ENCODE data around the gene CLDN15.
"Not testable (repeated sequence)": the region's sequence is repeated elsewhere in the genome, so short reads cannot be mapped to it uniquely, and the experiment has no call there.

Gene CLDN15, protein sequence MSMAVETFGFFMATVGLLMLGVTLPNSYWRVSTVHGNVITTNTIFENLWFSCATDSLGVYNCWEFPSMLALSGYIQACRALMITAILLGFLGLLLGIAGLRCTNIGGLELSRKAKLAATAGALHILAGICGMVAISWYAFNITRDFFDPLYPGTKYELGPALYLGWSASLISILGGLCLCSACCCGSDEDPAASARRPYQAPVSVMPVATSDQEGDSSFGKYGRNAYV

DNA sequence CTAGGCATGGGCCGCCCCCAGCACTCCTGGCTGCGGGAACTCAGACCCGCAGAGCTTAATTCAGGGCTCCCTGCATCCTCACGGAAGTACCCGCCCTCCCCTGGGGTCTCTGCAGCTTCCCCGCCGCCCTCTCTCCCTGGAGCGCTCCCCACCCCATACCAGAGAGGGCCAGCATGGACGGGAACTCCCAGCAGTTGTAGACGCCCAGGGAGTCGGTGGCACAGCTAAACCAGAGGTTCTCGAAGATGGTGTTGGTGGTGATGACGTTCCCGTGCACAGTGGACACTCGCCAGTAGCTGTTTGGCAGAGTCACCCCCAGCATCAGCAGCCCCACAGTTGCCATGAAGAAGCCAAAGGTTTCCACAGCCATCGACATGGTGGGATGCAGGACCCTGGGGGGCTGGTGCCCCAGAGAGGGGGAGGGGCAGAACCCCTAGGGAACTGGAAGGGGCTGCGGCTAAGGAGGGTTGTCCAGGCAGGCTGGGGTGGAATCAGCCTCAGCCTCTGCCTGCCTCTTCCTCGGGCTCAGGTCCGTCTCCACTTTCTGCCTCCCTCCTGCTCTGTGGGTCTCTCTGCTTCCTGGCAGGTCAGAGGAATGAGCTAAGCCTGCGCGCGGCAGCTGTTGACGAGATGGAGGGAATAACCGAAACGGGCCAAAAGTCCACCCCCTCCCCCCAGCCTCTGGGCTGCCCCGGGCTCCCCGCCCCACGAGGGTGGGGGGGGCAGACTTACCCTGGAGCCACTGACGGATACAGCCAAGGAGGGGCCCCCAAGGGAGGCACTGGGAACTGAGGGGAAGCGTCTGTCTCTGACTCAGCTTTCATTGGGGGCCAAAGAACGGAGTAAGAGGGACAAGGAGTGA lies at the start of gene CLDN15:
Gene CLDN15 (minus strand): TSS at position 597 of the 862 bp plus-strand sequence. CDS start 221 bp downstream, at position 376.
- no peaks in the 10 kb centered on the region for H3K27me3 ChIP-seq (replicated peaks; ENCODE audit: control insufficient read depth, insufficient read depth, low read length)
- H3K4me3 ChIP-seq (ENCODE audit: low read length): peak within 1 kb of the TSS; percentile 76
- H3K9me3 ChIP-seq (ENCODE audit: control insufficient read depth, low read length): no peaks in the 10 kb centered on the region
- DNase-seq (ENCODE audit: low read depth): peak; percentile 15
- H3K4me1 ChIP-seq (ENCODE audit: control insufficient read depth, insufficient read depth, low read length): peaks cover 49% of the 10 kb centered on the region
- peak within 1 kb of the TSS; percentile 81 for H3K9ac ChIP-seq (ENCODE audit: low read length)
- H3K36me3 ChIP-seq (ENCODE audit: control insufficient read depth, insufficient read depth, low read length, severe bottlenecking): peaks cover 11% of the 10 kb centered on the region

DNA sequence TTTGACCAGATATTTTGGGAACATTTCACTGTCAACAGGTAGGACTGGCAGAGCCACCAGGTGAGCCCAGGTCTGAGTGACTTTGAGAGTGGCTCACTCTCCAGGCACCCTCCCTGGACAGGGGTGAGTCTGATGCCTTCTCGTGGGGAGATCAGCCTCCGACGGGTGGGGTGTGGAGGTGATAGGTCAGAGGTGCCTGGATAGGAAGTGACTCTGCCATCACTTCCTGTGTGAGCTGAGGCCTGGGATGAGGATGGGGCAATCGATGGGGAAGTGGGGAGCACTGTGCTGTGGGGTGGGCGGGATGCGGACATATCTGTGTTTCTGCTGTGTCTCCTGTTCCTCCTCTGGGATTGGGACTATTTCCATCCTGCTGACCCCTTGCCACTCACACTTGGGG lies 49.4 kb upstream of the CLDN15 start:
- DNase-seq (ENCODE audit: low read depth): no peak
- Histone ChIP-seq H3K4me3 (ENCODE audit: low read length) (no peak overlapping the region), H3K4me1 (ENCODE audit: control insufficient read depth, insufficient read depth, low read length) (no peaks in the 10 kb centered on the region), H3K36me3 (ENCODE audit: control insufficient read depth, insufficient read depth, low read length, severe bottlenecking) (no peaks in the 10 kb centered on the region), H3K9me3 (ENCODE audit: control insufficient read depth, low read length) (peaks cover 9% of the 10 kb centered on the region), H3K9ac (ENCODE audit: low read length) (no peak overlapping the region), H3K27me3 (replicated peaks; ENCODE audit: control insufficient read depth, insufficient read depth, low read length) (peaks cover 30% of the 10 kb centered on the region)

DNA sequence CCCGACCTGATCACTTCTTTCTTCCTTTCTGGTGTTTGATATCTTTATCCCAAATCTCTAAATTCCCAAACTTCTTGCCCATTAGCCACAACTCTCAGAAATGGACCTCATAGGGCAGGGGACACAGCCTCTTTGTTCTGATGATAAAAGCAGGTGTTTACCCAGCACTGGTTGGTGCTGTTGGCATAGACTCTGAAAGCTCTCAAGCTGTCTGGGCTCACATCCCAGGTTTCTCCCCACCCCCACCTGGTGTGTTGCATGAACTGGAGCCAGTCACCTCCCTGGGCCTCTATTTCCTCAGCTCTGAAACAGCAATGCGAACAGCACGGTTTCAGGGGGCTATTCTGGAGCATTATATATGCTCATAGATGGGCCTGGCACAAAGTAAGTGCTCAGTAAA lies 48.3 kb upstream of the CLDN15 start:
- H3K36me3 ChIP-seq (ENCODE audit: control insufficient read depth, insufficient read depth, low read length, severe bottlenecking); H3K9ac ChIP-seq (ENCODE audit: low read length); H3K4me3 ChIP-seq (ENCODE audit: low read length); DNase-seq (ENCODE audit: low read depth); H3K4me1 ChIP-seq (ENCODE audit: control insufficient read depth, insufficient read depth, low read length); H3K9me3 ChIP-seq (ENCODE audit: control insufficient read depth, low read length): not testable (repeated sequence)
- H3K27me3 ChIP-seq (replicated peaks; ENCODE audit: control insufficient read depth, insufficient read depth, low read length): peaks cover 25% of the 10 kb centered on the region

DNA sequence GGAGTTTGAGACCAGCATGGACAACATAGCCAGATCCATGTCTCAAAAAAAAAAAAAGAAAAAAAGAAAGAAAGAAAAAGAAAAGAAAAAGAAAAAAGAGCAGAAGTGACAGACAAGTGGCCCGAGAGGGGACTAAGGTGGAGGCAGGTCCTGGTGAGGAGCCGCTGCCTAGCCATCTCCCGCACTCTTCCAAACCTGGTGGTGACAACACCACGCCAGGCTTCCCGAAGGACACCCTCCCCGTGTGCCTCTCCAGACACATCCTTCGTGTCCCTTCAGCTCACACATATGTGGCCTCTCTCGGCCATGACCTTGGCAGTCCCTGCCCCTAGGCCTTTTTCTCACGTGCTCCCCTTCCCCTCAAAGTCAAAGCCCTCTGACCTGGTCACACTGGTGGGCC lies 47.6 kb upstream of the CLDN15 start:
- DNase-seq (ENCODE audit: low read depth): no peak
- Histone ChIP-seq H3K4me3 (ENCODE audit: low read length) (no peak overlapping the region), H3K9me3 (ENCODE audit: control insufficient read depth, low read length) (peaks cover 9% of the 10 kb centered on the region), H3K27me3 (replicated peaks; ENCODE audit: control insufficient read depth, insufficient read depth, low read length) (peaks cover 23% of the 10 kb centered on the region), H3K4me1 (ENCODE audit: control insufficient read depth, insufficient read depth, low read length) (no peaks in the 10 kb centered on the region), H3K9ac (ENCODE audit: low read length) (no peak overlapping the region), H3K36me3 (ENCODE audit: control insufficient read depth, insufficient read depth, low read length, severe bottlenecking) (no peaks in the 10 kb centered on the region)

DNA sequence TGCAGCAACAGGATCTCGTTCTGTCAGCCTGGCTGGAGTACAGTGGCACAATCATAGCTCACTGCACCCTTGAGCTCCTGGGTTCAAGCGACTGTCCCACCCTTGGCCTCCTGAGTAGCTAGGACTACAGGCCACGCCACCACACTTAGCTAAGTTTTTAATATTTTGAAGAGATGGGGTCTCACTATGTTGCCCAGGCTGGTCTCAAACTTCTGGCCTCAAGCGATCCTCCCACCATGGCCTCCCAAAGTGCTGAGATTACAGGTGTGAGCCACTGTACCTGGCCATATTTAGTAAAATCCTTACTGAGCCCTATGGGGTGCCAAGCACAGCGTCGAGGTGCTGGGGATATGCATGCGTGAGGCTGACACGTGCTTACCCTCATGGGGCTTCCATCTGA lies 43.3 kb upstream of the CLDN15 start:
- not testable (repeated sequence) for H3K4me1 ChIP-seq (ENCODE audit: control insufficient read depth, insufficient read depth, low read length); H3K9ac ChIP-seq (ENCODE audit: low read length); H3K36me3 ChIP-seq (ENCODE audit: control insufficient read depth, insufficient read depth, low read length, severe bottlenecking); H3K4me3 ChIP-seq (ENCODE audit: low read length); H3K9me3 ChIP-seq (ENCODE audit: control insufficient read depth, low read length); DNase-seq (ENCODE audit: low read depth)
- H3K27me3 ChIP-seq (replicated peaks; ENCODE audit: control insufficient read depth, insufficient read depth, low read length): peaks cover 30% of the 10 kb centered on the region

DNA sequence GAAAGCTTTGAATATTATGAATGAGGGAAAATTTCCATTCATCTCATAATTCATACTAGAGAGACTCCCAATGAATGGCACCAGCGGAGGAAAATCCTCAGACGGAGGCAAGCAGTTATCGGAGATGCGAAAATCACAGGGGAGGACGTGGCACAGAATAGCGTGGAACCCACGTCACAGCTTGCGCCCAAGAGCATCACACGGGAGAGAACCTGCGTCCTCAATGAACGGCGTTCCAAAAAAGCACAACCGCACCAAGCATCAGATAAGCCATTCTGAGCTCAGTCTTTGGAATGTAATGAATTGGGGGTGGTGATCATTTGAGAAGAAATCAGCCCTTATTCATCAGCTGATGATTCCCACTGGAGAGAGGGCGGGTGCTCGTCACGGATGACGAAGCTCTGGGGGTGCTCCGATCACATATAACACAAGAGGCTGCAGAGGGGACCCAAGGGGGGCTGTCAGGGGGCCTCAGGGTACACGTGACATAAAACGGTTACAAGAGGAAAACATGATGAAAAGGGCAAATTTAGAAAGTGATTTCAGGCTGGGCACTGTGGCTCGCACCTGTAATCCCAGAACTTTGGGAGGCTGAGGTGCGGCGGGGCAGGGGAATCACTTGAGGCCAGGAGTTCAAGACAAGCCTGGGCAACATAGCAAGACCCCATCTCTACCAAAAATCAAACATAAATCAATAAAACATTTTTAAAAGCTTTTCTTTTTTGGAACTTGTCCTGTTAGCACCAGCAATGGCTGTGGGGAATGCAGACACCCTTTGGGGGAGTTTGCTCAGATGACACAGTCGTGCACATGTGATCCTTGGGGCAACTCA lies 41.1 kb upstream of the CLDN15 start:
- H3K4me1 ChIP-seq (ENCODE audit: control insufficient read depth, insufficient read depth, low read length): no peaks in the 10 kb centered on the region
- H3K36me3 ChIP-seq (ENCODE audit: control insufficient read depth, insufficient read depth, low read length, severe bottlenecking): no peaks in the 10 kb centered on the region
- no peak overlapping the region for H3K9ac ChIP-seq (ENCODE audit: low read length)
- H3K9me3 ChIP-seq (ENCODE audit: control insufficient read depth, low read length): no peaks in the 10 kb centered on the region
- H3K4me3 ChIP-seq (ENCODE audit: low read length): no peak overlapping the region
- no peak for DNase-seq (ENCODE audit: low read depth)
- H3K27me3 ChIP-seq (replicated peaks; ENCODE audit: control insufficient read depth, insufficient read depth, low read length): peaks cover 34% of the 10 kb centered on the region

DNA sequence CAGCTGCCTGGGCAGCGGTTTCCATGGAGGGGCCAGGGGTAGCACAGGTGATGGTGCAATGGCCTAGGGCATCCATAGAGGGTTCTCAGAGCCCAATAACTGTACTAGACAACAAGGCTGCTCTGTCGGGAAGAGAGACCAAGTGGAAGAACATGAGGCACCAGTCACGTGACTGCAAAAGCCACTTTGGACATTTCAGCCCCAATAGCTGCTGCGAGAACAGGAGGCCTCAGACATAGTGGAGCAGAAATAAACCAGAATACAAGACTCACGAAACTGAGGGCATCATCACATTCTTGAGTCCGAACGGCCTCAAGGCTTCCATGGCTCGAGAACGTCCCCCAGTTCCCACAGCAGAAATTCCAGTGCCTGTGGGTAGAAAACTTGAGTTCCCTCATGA lies 39.6 kb upstream of the CLDN15 start:
- no peak for DNase-seq (ENCODE audit: low read depth)
- no peaks in the 10 kb centered on the region for H3K9me3 ChIP-seq (ENCODE audit: control insufficient read depth, low read length)
- H3K36me3 ChIP-seq (ENCODE audit: control insufficient read depth, insufficient read depth, low read length, severe bottlenecking): no peaks in the 10 kb centered on the region
- H3K27me3 ChIP-seq (replicated peaks; ENCODE audit: control insufficient read depth, insufficient read depth, low read length): peaks cover 45% of the 10 kb centered on the region
- H3K4me1 ChIP-seq (ENCODE audit: control insufficient read depth, insufficient read depth, low read length): no peaks in the 10 kb centered on the region
- H3K9ac ChIP-seq (ENCODE audit: low read length): no peak overlapping the region
- no peak overlapping the region for H3K4me3 ChIP-seq (ENCODE audit: low read length)

DNA sequence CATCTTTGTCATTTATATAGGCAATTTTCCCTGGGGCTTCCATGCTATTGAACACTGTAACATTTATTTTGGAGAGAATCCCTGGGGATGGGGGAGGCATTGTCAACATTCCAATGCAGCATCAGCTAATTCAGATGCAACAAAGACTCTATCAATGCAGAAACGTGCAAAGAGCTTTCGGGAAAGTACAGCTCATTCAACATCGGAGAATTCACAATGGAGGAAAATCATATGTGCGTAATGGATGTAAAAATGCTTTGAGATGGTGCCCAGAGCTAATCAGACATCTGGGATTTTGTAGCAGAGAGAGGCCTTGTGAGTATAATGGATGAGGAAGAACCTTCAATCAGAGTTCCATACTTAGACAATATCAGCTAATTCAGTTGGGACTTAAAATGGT lies 35.6 kb upstream of the CLDN15 start:
- peaks cover 28% of the 10 kb centered on the region for H3K27me3 ChIP-seq (replicated peaks; ENCODE audit: control insufficient read depth, insufficient read depth, low read length)
- no peaks in the 10 kb centered on the region for H3K4me1 ChIP-seq (ENCODE audit: control insufficient read depth, insufficient read depth, low read length)
- no peak overlapping the region for H3K9ac ChIP-seq (ENCODE audit: low read length)
- no peak overlapping the region for H3K4me3 ChIP-seq (ENCODE audit: low read length)
- no peak for DNase-seq (ENCODE audit: low read depth)
- no peaks in the 10 kb centered on the region for H3K36me3 ChIP-seq (ENCODE audit: control insufficient read depth, insufficient read depth, low read length, severe bottlenecking)
- no peaks in the 10 kb centered on the region for H3K9me3 ChIP-seq (ENCODE audit: control insufficient read depth, low read length)

DNA sequence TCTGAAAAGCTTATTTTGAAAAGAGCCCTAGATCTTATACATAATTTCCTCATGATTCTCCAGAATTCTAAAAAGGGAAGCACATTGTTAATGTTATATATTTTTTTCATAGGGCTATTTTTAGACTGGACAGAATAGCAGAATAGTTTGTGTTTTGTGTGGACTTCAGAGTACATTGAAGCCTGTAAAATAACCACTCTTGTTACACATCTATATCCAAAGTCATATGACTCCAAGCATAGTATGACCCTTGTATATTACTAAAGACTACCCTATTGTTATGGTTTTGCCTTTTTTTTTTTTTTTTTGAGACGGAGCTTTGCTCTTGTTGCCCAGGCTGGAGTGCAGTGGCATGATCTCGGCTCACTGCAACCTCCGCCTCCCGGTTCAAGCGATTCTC lies 33.4 kb upstream of the CLDN15 start:
- H3K27me3 ChIP-seq (replicated peaks; ENCODE audit: control insufficient read depth, insufficient read depth, low read length): peaks cover 15% of the 10 kb centered on the region
- no peak for DNase-seq (ENCODE audit: low read depth)
- H3K36me3 ChIP-seq (ENCODE audit: control insufficient read depth, insufficient read depth, low read length, severe bottlenecking): no peaks in the 10 kb centered on the region
- H3K4me1 ChIP-seq (ENCODE audit: control insufficient read depth, insufficient read depth, low read length): no peaks in the 10 kb centered on the region
- no peak overlapping the region for H3K9ac ChIP-seq (ENCODE audit: low read length)
- no peaks in the 10 kb centered on the region for H3K9me3 ChIP-seq (ENCODE audit: control insufficient read depth, low read length)
- no peak overlapping the region for H3K4me3 ChIP-seq (ENCODE audit: low read length)

DNA sequence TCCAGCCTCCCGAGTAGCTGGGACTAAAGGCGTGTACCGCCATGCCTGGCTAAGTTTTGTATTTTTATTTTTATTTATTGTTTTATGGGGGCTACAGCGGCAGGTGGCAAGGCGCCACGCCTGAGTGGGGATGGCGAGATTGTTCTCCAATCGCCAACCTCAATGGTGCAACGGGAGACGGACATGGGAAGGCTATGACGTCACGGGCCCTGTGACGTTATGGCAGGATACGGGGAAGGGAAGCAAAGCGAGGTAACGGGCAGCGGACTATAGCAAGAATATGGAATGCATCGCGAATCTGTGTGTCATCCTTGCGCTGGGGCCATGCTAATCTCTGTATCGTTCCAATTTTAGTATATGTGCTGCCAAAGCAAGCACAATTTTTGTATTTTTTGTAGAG lies 32.1 kb upstream of the CLDN15 start:
- Histone ChIP-seq H3K27me3 (replicated peaks; ENCODE audit: control insufficient read depth, insufficient read depth, low read length) (peaks cover 11% of the 10 kb centered on the region), H3K9me3 (ENCODE audit: control insufficient read depth, low read length) (no peaks in the 10 kb centered on the region), H3K36me3 (ENCODE audit: control insufficient read depth, insufficient read depth, low read length, severe bottlenecking) (no peaks in the 10 kb centered on the region), H3K4me1 (ENCODE audit: control insufficient read depth, insufficient read depth, low read length) (no peaks in the 10 kb centered on the region), H3K4me3 (ENCODE audit: low read length) (no peak overlapping the region), H3K9ac (ENCODE audit: low read length) (no peak overlapping the region)
- DNase-seq (ENCODE audit: low read depth): no peak

All from adipocyte (in vitro differentiated cells).